ENCODE results near the gene GABRB3. TPM values are rescaled to one million over a fixed set of nuclear protein-coding genes. Genes with fewer than 3 reads are reported as not detected.

GABRB3 gene
- total RNA-seq, 1 experiment from 2014 or later = 3.6 TPM

GRCh38 chr15:26661748-26662147 is 111.1 kb downstream of the GABRB3 start:
- H3K36me3 ChIP-seq = no peaks in the 10 kb centered on the region
- H3K27me3 ChIP-seq = no peaks in the 10 kb centered on the region
- DNase-seq = no peak
- H3K4me3 ChIP-seq = no peak overlapping the region
- no peaks in the 10 kb centered on the region for H3K9me3 ChIP-seq

DNA sequence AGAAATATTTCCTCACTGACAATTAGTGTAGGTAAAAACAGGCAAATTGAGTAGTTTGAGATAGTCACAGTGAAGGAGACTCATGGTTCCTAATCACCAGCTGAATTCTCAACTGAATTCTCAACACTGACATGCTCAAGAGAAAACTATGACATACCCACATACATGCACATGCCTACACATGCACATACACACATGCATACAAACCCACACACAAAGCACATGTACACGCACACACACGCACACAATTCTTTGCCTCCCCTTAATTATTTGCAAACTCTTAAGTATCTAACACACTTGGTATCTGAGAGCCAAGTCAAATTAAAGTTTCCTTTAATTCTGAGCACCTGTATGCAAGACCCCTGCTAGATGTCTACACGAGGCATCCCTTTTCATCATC is 111.8 kb downstream of the GABRB3 start:
- Histone ChIP-seq H3K27me3 (no peaks in the 10 kb centered on the region), H3K9me3 (no peaks in the 10 kb centered on the region), H3K36me3 (no peaks in the 10 kb centered on the region), H3K4me3 (no peak overlapping the region)
- no peak for DNase-seq

- Histone ChIP-seq H3K9me3 (no peaks in the 10 kb centered on the region), H3K4me3 (no peak overlapping the region), H3K36me3 (no peaks in the 10 kb centered on the region), H3K27me3 (no peaks in the 10 kb centered on the region)
- DNase-seq = no peak
Observed at GRCh38 chr15:26660241-26660640, 112.6 kb downstream of the GABRB3 start.

DNA sequence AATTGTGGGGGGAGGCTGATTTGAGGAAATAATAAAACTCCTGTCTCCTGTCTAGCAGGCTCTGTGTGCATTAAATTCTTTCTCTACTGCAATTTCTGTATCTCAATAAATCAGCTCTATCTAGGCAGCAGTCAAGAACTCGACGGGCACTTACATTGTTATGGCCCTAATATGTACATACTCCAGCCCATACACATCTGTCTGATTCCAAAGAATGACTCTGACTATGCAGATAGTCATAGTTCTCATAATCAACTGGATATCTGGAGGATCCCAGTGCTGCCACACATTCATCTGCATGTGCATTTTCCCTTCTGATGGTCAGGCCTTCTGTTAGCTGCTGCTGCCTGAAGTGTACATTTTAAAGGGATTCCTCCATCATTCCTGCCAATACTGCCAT is 114.6 kb downstream of the GABRB3 start:
- Histone ChIP-seq H3K36me3 (no peaks in the 10 kb centered on the region), H3K9me3 (no peaks in the 10 kb centered on the region), H3K27me3 (no peaks in the 10 kb centered on the region), H3K4me3 (no peak overlapping the region)
- no peak for DNase-seq

DNA sequence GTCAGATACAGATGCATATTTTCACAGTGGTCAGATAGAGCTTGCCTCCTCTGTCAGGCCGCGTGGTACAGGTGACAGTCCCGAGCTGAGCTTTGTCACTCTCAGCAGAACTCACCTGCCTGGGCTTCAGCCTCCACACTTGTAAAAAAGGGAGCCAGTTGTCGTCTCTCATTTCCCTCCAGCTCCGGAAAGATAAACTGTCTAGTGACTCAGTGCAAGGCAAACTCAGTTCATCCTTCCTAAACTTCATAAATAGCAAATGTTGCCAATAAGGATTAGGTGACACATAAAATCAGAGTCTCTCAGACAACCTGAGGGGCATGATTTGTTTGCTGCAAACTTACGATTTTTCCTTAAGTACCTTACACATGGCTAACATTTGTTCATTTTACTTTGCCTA is 116.8 kb downstream of the GABRB3 start:
- DNase-seq = no peak
- H3K36me3 ChIP-seq = no peaks in the 10 kb centered on the region
- no peaks in the 10 kb centered on the region for H3K27me3 ChIP-seq
- H3K9me3 ChIP-seq = no peaks in the 10 kb centered on the region
- H3K4me3 ChIP-seq = no peak overlapping the region

- Histone ChIP-seq H3K9me3 (no peaks in the 10 kb centered on the region), H3K36me3 (no peaks in the 10 kb centered on the region), H3K27me3 (no peaks in the 10 kb centered on the region), H3K4me3 (no peak overlapping the region)
- no peak for DNase-seq
Observed at GRCh38 chr15:26651909-26652308, 121.0 kb downstream of the GABRB3 start.

DNA sequence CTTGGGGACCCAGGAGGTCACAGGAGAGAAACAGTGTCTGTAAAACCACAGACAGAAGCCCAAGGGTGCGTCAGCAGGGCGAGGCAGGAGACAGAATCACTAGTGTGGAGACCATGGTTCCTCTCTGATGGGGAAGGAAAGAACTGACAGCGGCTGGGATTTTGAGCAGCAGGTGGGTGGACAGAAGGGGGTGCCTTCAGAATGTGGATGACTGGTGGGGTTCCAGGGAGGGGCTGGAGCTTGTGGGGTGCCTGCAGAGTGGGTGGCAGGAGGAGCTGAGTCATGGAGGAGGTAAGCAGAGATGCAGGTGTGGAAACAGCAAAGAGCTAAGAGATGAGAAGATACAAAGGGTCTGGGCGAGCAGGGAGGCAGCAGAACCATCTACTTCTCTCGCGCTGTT is 124.2 kb downstream of the GABRB3 start:
- Histone ChIP-seq H3K36me3 (no peaks in the 10 kb centered on the region), H3K27me3 (no peaks in the 10 kb centered on the region)

GRCh38 chr15:26644948-26645347 is 127.9 kb downstream of the GABRB3 start:
- no peak for DNase-seq

More for the DNA sequence above, 124.2 kb downstream of the GABRB3 start:
- H3K4me3 ChIP-seq = no peak overlapping the region
- DNase-seq = no peak
- H3K9me3 ChIP-seq = no peaks in the 10 kb centered on the region

GRCh38 chr15:26641144-26641543 is 131.7 kb downstream of the GABRB3 start:
- H3K27me3 ChIP-seq = no peaks in the 10 kb centered on the region
- DNase-seq = no peak
- no peaks in the 10 kb centered on the region for H3K36me3 ChIP-seq
- H3K4me3 ChIP-seq = no peak overlapping the region
- H3K9me3 ChIP-seq = no peaks in the 10 kb centered on the region

More at GRCh38 chr15:26644948-26645347, 127.9 kb downstream of the GABRB3 start:
- Histone ChIP-seq H3K9me3 (no peaks in the 10 kb centered on the region), H3K4me3 (no peak overlapping the region), H3K36me3 (no peaks in the 10 kb centered on the region), H3K27me3 (no peaks in the 10 kb centered on the region)

DNA sequence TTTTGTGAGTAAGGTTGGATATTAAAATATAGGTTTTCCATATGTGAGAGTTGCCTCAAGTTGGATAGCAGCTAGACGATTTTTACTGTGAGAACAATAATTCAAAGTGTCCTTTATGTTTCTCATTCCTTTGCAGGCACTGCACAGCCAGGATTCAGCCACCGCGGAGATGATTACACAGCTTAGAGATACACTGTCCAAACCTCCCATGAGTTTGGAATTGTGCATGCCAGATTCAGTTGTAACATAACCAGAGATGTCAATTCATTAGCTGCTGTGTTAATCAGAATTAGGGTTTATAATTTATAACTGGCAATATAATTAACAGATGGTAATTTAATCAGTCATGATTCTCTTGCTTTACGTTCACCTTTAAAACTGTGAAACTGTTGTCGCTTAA is 132.3 kb downstream of the GABRB3 start:
- Histone ChIP-seq H3K9me3 (no peaks in the 10 kb centered on the region), H3K27me3 (no peaks in the 10 kb centered on the region), H3K4me3 (no peak overlapping the region), H3K36me3 (no peaks in the 10 kb centered on the region)
- no peak for DNase-seq

DNA sequence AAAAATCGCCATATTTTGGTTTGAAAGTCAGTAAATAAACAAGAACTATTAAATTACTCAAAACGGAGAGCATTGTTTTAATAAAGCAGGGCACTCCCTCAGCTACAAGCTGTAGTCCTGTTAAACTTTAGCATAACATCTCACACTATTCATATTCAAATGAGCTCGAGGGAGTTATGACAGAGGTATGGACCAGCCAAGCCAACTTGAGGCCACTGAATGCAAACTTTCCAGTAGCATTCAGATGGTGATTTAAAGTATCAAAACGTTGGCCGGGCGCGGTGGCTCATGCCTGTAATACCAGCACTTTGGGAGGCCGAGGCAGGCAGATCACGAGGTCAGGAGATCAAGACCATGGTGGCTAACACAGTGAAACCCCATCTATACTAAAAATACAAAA is 132.9 kb downstream of the GABRB3 start:
- Histone ChIP-seq H3K4me3 (no peak overlapping the region), H3K9me3 (no peaks in the 10 kb centered on the region), H3K27me3 (no peaks in the 10 kb centered on the region), H3K36me3 (no peaks in the 10 kb centered on the region)
- no peak for DNase-seq

GRCh38 chr15:26635614-26636013 is 137.3 kb downstream of the GABRB3 start:
- H3K9me3 ChIP-seq = no peaks in the 10 kb centered on the region
- H3K27me3 ChIP-seq = no peaks in the 10 kb centered on the region
- DNase-seq = no peak
- no peaks in the 10 kb centered on the region for H3K36me3 ChIP-seq
- H3K4me3 ChIP-seq = no peak overlapping the region

- no peak overlapping the region for H3K4me3 ChIP-seq
- no peak for DNase-seq
- no peaks in the 10 kb centered on the region for H3K9me3 ChIP-seq
- H3K27me3 ChIP-seq = no peaks in the 10 kb centered on the region
- H3K36me3 ChIP-seq = no peaks in the 10 kb centered on the region
Observed at GRCh38 chr15:26635105-26635504, 137.8 kb downstream of the GABRB3 start.

GRCh38 chr15:26634319-26634718 is 138.5 kb downstream of the GABRB3 start:
- Histone ChIP-seq H3K36me3 (no peaks in the 10 kb centered on the region), H3K9me3 (no peaks in the 10 kb centered on the region), H3K27me3 (no peaks in the 10 kb centered on the region), H3K4me3 (no peak overlapping the region)
- no peak for DNase-seq

GRCh38 chr15:26632500-26632899 is 140.4 kb downstream of the GABRB3 start:
- H3K9me3 ChIP-seq = no peaks in the 10 kb centered on the region
- no peak for DNase-seq
- H3K36me3 ChIP-seq = no peaks in the 10 kb centered on the region
- no peaks in the 10 kb centered on the region for H3K27me3 ChIP-seq
- H3K4me3 ChIP-seq = no peak overlapping the region

GRCh38 chr15:26631894-26632293 is 141.0 kb downstream of the GABRB3 start:
- H3K27me3 ChIP-seq = no peaks in the 10 kb centered on the region
- H3K36me3 ChIP-seq = no peaks in the 10 kb centered on the region
- H3K4me3 ChIP-seq = no peak overlapping the region
- H3K9me3 ChIP-seq = no peaks in the 10 kb centered on the region
- no peak for DNase-seq

GRCh38 chr15:26630857-26631256 is 142.0 kb downstream of the GABRB3 start:
- DNase-seq = no peak
- Histone ChIP-seq H3K36me3 (no peaks in the 10 kb centered on the region), H3K4me3 (no peak overlapping the region), H3K27me3 (no peaks in the 10 kb centered on the region), H3K9me3 (no peaks in the 10 kb centered on the region)

DNA sequence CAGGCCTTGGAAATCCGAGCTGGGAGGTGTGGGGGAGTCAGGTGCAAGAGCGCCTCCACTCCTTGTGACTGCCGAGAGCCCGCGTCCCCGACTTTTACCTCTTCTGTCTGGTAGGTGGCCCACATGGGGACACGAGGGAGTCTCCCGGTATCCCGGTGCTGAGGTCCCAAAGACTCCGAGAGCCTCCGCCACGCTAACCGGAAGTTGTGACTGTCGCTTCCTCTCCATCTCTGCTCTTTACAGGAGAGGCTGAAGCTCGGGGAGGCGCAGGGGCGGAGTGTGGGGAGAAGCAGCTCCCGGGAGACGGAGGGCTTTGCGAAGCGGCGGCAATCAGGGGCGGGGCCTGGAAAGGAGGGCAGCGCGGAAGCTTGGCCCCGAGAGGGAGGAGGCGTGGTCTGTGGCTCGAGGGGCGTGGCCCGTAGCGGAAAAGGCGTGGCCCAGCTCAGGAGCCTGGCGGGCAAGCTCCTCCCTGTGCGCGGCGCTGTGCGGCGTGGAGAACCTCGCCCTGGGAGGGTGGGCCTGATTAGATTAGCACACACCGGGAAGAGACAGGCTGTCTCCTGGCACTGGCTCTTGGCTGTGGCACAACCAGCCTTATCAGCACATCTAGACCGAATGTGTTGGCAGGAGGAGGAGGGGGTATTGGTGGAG is 143.9 kb downstream of the GABRB3 start:
- no peaks in the 10 kb centered on the region for H3K36me3 ChIP-seq
- H3K9me3 ChIP-seq = no peaks in the 10 kb centered on the region
- peak; percentile 96 for DNase-seq
- H3K27me3 ChIP-seq = no peaks in the 10 kb centered on the region
- peak overlapping the region; percentile 61 for H3K4me3 ChIP-seq

GRCh38 chr15:26628071-26628470 is 144.8 kb downstream of the GABRB3 start:
- Histone ChIP-seq H3K36me3 (no peaks in the 10 kb centered on the region), H3K4me3 (peak overlapping the region; percentile 61), H3K9me3 (no peaks in the 10 kb centered on the region), H3K27me3 (no peaks in the 10 kb centered on the region)
- peak; percentile 21 for DNase-seq
